AML-193 (cell line): ENCODE results near the gene PCDHGA1.
"Not testable (repeated sequence)": the region's sequence is repeated elsewhere in the genome, so short reads cannot be mapped to it uniquely, and the experiment has no call there.

Experiments used
- DNase-seq, 2 experiments: peaks; one replicate each; lab custom pipeline; 2025; lab: John Stamatoyannopoulos, UW

PCDHGA1 gene

GRCh38 chr5:141349917-141350619 is 19.8 kb downstream of the PCDHGA1 start, which contains the start of gene PCDHGB1:
Gene PCDHGB1 (plus strand): TSS chr5:141350099. CDS start chr5:141350261, 162 bp downstream.
- DNase-seq, result peak; percentile 33 to 51

- no peak for DNase-seq
These were observed 21.3 kb downstream of the PCDHGA1 start for GRCh38 chr5:141351591-141351990.

GRCh38 chr5:141354900-141355469 is 24.7 kb downstream of the PCDHGA1 start, which contains the start of gene PCDHGA4:
Gene PCDHGA4 (plus strand): TSS chr5:141355021. CDS start chr5:141355108, 87 bp downstream.
- DNase-seq, result peak in 1 of 2 experiments; percentile 7

DNA sequence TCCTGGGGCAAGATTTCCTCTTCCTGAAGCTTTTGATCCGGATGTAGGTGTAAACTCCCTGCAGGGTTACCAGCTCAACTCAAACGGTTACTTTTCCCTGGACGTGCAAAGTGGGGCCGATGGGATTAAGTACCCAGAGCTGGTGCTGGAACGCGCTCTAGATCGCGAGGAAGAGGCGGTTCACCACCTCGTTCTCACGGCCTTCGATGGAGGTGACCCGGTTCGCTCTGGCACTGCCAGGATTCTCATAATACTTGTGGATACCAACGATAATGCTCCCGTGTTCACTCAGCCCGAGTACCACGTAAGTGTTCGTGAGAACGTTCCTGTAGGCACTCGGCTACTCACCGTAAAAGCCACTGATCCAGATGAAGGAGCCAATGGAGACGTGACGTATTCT is 25.3 kb downstream of the PCDHGA1 start:
- DNase-seq, result no peak

DNA sequence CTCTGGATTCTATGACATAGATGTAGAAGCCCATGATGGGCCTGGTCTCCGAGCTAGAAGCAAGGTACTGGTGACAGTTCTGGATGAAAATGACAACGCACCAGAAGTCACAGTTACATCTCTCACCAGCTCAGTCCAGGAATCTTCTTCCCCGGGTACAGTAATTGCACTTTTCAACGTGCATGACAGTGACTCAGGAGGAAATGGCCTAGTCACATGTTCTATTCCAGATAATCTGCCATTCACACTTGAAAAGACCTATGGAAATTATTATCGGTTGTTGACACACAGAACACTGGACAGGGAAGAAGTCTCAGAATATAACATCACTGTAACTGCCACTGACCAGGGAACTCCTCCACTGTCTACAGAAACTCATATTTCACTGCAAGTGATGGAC is 25.8 kb downstream of the PCDHGA1 start:
- DNase-seq, result no peak

GRCh38 chr5:141356950-141357349 is 26.6 kb downstream of the PCDHGA1 start:
- DNase-seq, result no peak

GRCh38 chr5:141359790-141360426 is 29.6 kb downstream of the PCDHGA1 start, which contains the start of gene PCDHGB2:
Gene PCDHGB2 (plus strand): TSS chr5:141359994. CDS start chr5:141360136, 142 bp downstream.
- DNase-seq, result peak; percentile 11 to 40

- no peak for DNase-seq
These were observed 30.4 kb downstream of the PCDHGA1 start for GRCh38 chr5:141360685-141361084.

DNA sequence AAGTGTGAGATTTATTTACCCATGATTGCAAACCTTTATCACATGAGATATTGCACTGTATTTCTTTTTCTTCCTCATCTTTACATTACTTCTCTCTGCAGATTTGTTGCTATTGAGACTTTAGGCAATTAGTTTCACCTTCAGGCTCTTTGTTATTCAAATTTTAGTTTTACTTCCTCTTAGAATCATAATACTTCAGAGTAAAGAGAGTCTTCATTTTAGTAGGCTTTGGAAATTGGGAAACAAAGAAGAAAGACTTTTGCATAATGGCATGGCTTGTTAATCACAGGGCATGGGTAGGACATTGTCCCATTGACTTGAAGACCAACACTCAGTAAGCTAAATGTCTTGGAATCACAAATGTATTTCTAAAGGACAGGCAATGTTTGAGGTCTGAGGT is 32.4 kb downstream of the PCDHGA1 start:
- no peak for DNase-seq

GRCh38 chr5:141363952-141364660 is 33.8 kb downstream of the PCDHGA1 start, which contains the start of gene PCDHGA5:
Gene PCDHGA5 (plus strand): TSS chr5:141364162. CDS start chr5:141364331, 169 bp downstream.
- DNase-seq, result no peak

DNA sequence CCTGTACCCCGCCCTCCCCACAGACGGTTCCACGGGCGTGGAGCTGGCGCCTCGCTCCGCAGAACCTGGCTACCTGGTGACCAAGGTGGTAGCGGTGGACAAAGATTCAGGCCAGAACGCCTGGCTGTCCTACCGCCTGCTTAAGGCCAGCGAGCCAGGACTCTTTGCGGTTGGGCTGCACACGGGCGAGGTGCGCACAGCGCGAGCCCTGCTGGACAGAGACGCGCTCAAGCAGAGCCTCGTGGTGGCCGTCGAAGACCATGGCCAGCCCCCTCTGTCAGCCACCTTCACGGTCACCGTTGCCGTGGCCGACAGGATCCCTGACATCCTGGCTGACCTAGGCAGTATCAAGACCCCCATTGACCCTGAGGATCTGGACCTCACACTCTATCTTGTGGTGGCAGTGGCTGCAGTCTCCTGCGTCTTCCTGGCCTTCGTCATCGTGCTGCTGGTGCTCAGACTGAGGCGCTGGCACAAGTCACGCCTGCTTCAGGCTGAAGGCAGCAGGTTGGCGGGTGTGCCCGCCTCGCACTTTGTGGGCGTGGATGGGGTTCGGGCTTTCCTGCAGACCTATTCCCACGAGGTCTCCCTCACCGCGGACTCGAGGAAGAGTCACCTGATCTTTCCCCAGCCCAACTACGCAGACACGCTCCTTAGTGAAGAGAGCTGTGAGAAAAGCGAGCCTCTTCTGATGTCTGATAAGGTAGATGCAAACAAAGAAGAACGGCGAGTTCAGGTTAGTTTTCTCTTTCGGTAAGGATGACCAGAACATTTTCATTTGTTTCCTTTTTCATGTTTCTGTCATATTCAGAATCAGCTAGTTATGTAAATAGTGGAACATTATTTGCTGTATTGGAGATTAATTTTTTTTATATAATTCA is 35.9 kb downstream of the PCDHGA1 start:
- no peak for DNase-seq

DNA sequence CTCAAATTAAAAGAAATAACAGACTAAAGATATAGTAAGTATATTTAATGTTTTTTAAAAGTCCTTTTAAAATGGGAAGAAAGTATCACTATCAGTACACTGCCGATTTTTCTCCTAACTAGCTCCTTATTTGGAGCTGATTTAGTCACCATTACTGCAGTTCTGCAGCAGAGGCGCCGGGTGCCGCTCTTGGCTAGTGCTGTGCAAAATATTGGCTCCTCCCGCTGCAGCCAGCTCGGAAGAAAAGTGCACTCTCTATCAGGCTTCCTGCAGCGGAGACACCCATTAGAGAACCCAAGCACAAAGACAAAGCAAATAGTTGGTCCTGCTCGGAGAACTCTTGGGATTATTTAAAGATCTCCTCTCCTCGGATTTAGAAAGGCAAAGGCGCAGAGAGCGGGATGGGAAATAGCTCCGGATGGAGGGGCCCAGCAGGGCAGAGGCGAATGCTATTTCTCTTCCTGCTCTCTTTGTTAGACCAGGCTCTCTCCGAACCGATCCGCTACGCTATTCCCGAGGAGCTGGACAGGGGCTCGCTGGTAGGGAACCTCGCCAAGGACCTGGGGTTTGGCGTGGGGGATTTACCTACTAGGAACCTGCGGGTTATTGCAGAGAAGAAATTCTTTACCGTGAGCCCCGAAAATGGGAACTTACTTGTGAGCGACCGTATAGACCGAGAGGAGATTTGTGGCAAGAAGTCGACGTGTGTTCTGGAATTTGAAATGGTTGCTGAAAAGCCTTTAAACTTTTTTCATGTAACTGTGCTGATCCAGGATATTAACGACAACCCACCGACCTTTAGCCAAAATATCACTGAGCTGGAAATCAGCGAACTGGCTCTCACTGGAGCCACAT is 39.9 kb downstream of the PCDHGA1 start, which contains the start of gene PCDHGB3:
Gene PCDHGB3 (plus strand): TSS at position 249 of the 855 bp plus-strand sequence. CDS start 153 bp downstream, at position 402.
- no peak for DNase-seq

- DNase-seq, result no peak
These were observed 41.5 kb downstream of the PCDHGA1 start for GRCh38 chr5:141371572-141372475.

- DNase-seq, result no peak
These were observed 43.5 kb downstream of the PCDHGA1 start, which contains the start of gene PCDHGA6 for GRCh38 chr5:141373673-141374317. Gene PCDHGA6 (plus strand): TSS chr5:141373891. CDS start chr5:141374084, 193 bp downstream.

GRCh38 chr5:141374627-141375026 is 44.3 kb downstream of the PCDHGA1 start:
- no peak for DNase-seq

DNA sequence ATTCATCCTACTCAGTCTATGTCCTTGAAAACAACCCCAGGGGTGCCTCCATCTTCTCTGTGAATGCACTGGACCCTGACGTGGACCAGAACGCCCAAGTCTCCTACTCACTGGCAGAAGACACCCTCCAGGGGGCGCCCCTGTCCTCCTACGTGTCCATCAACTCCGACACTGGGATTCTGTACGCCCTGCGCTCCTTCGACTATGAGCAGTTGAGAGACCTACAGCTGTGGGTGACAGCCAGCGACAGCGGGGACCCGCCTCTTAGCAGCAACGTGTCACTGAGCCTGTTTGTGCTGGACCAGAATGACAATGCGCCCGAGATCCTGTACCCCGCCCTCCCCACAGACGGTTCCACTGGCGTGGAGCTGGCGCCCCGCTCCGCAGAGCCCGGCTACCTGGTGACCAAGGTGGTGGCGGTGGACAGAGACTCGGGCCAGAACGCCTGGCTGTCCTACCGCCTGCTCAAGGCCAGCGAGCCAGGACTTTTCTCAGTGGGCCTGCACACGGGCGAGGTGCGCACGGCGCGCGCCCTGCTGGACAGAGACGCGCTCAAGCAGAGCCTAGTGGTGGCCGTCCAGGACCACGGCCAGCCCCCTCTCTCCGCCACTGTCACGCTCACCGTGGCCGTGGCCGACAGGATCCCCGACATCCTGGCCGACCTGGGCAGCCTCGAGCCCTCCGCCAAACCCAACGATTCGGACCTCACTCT is 45.3 kb downstream of the PCDHGA1 start:
- DNase-seq, result not testable (repeated sequence)

- no peak for DNase-seq
These were observed 52.4 kb downstream of the PCDHGA1 start, which contains the start of gene PCDHGA7 for GRCh38 chr5:141382469-141383294. Gene PCDHGA7 (plus strand): TSS chr5:141382742. CDS start chr5:141382900, 158 bp downstream.
